ENCODE results near the gene HELT.

The HELT gene

GRCh38 chr4:185066179-185066578 lies 47.9 kb downstream of the HELT start:
- no peak for ATAC-seq
- TF ChIP-seq ISL1 (CRISPR knock-in tag; IDR thresholded peaks at IDR 0.05) (no peak), ZNF70 (CRISPR knock-in tag; IDR thresholded peaks at IDR 0.05) (no peak), CSRNP3 (CRISPR knock-in tag; IDR thresholded peaks at IDR 0.05) (no peak), ZC3H10 (CRISPR knock-in tag; IDR thresholded peaks at IDR 0.05) (no peak), ZNF565 (CRISPR knock-in tag; conservative IDR thresholded peaks at IDR 0.05; ENCODE audit: low read depth) (no peak), ESRRG (CRISPR knock-in tag; IDR thresholded peaks at IDR 0.05) (no peak), BACH2 (CRISPR knock-in tag; IDR thresholded peaks at IDR 0.05; ENCODE audit: borderline replicate concordance) (no peak), ZFP30 (CRISPR knock-in tag; IDR thresholded peaks at IDR 0.05) (no peak), ARNTL (CRISPR knock-in tag; IDR thresholded peaks at IDR 0.05; ENCODE audit: borderline replicate concordance, low read depth) (no peak), OSR1 (CRISPR knock-in tag; IDR thresholded peaks at IDR 0.05) (no peak), CREB5 (CRISPR knock-in tag; IDR thresholded peaks at IDR 0.05; ENCODE audit: low read depth) (no peak), CSDC2 (CRISPR knock-in tag; IDR thresholded peaks at IDR 0.05) (no peak), ZFP3 (CRISPR knock-in tag; IDR thresholded peaks at IDR 0.05) (no peak), TOX (CRISPR knock-in tag; IDR thresholded peaks at IDR 0.05; ENCODE audit: borderline replicate concordance) (no peak), SNAI2 (CRISPR knock-in tag; IDR thresholded peaks at IDR 0.05) (no peak), PPARA (CRISPR knock-in tag; IDR thresholded peaks at IDR 0.05; ENCODE audit: borderline replicate concordance) (no peak)
- TF ChIP-seq, protein P1, sequence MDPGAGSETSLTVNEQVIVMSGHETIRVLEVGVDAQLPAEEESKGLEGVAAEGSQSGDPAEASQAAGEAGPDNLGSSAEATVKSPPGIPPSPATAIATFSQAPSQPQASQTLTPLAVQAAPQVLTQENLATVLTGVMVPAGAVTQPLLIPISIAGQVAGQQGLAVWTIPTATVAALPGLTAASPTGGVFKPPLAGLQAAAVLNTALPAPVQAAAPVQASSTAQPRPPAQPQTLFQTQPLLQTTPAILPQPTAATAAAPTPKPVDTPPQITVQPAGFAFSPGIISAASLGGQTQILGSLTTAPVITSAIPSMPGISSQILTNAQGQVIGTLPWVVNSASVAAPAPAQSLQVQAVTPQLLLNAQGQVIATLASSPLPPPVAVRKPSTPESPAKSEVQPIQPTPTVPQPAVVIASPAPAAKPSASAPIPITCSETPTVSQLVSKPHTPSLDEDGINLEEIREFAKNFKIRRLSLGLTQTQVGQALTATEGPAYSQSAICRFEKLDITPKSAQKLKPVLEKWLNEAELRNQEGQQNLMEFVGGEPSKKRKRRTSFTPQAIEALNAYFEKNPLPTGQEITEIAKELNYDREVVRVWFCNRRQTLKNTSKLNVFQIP (CRISPR knock-in tag; IDR thresholded peaks at IDR 0.05; ENCODE audit: borderline replicate concordance, low read depth): no peak

- ATAC-seq: no peak
- TF ChIP-seq CREB5 (CRISPR knock-in tag; IDR thresholded peaks at IDR 0.05; ENCODE audit: low read depth): no peak
- TF ChIP-seq OSR1 (CRISPR knock-in tag; IDR thresholded peaks at IDR 0.05): no peak
- no peak for TF ChIP-seq ISL1 (CRISPR knock-in tag; IDR thresholded peaks at IDR 0.05)
- TF ChIP-seq CSDC2 (CRISPR knock-in tag; IDR thresholded peaks at IDR 0.05): no peak
- no peak for TF ChIP-seq SNAI2 (CRISPR knock-in tag; IDR thresholded peaks at IDR 0.05)
- no peak for TF ChIP-seq ZNF70 (CRISPR knock-in tag; IDR thresholded peaks at IDR 0.05)
- no peak for TF ChIP-seq ARNTL (CRISPR knock-in tag; IDR thresholded peaks at IDR 0.05; ENCODE audit: borderline replicate concordance, low read depth)
- TF ChIP-seq CSRNP3 (CRISPR knock-in tag; IDR thresholded peaks at IDR 0.05): no peak
- TF ChIP-seq TSHZ2 (CRISPR knock-in tag; IDR thresholded peaks at IDR 0.05): no peak
- TF ChIP-seq ZFP30 (CRISPR knock-in tag; IDR thresholded peaks at IDR 0.05): no peak
- TF ChIP-seq, protein P1 (CRISPR knock-in tag; IDR thresholded peaks at IDR 0.05; ENCODE audit: borderline replicate concordance, low read depth): no peak
- TF ChIP-seq TCF4 (CRISPR knock-in tag; IDR thresholded peaks at IDR 0.05; ENCODE audit: borderline replicate concordance): no peak
- TF ChIP-seq GLIS3 (CRISPR knock-in tag; IDR thresholded peaks at IDR 0.05): no peak
- TF ChIP-seq PPARA (CRISPR knock-in tag; IDR thresholded peaks at IDR 0.05; ENCODE audit: borderline replicate concordance): no peak
- no peak for TF ChIP-seq ZC3H10 (CRISPR knock-in tag; IDR thresholded peaks at IDR 0.05)
Measured at GRCh38 chr4:185068837-185069236, 50.5 kb downstream of the HELT start.
